Measurements from ENCODE around the gene SOD3.

Gene SOD3

DNA sequence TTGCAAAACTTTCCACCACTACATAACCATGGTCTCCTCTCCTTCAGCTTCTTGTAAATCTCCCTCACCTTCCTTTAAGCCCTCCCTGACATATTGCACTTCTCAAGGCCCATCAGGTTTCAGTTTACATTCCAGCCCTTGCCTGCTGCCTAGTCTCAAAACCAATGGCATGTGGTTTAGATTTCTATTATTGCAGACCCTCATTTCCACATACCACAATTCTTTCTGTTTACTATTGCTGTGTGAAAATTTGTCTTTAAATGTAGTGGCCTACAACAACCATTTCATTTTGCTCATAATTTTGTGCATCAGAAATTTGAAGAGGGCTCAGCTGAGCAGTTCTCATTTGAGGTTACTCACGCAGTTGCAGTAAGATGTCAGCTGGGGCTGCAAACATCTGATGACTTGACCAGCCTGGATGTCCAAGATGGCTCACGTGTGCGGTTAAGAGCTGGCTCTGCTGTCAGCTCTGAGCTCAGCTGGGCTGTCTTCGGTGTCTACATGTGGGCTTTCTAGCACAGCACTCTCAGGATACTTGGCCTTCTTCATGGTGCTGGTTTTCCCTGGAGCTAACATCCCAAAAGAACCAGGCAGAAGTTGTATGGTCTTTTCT is 29.9 kb upstream of the SOD3 start:
- Histone ChIP-seq H3K36me3 (ENCODE audit: control insufficient read depth, insufficient read depth, low read length) (no peaks in the 10 kb centered on the region), H3K27me3 (ENCODE audit: control insufficient read depth, insufficient read depth, low read length) (no peaks in the 10 kb centered on the region), H3K4me3 (ENCODE audit: low read depth, low read length) (no peak overlapping the region), H3K27ac (ENCODE audit: low read depth, low read length) (no peak overlapping the region), H3K9me3 (ENCODE audit: control insufficient read depth, insufficient read depth, low read length) (no peaks in the 10 kb centered on the region), H3K4me1 (ENCODE audit: control insufficient read depth, insufficient read depth, low read length) (peaks cover 9% of the 10 kb centered on the region; the same call in 1 of the 2 replicates), H3K9ac (ENCODE audit: low read depth, low read length) (no peak overlapping the region)

DNA sequence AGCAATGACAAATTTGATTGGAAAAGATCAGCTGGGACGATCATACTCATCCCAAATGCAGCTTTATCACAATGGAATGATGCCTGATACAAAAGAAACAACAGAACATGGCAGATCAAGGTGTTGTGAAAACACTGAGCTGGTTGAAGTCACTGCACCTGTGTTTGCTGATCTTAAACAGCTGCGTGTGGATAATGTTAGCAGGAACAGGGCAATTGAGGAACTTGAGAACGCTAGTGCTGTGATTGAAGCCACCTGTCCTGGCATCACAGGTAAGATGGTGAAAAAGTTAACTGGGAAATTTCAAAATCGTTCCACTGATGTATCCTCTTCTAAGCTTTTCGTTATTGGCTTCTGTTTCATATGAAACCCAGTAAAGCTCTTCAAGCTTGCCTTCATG is 27.4 kb upstream of the SOD3 start:
- Histone ChIP-seq H3K27ac (ENCODE audit: low read depth, low read length) (no peak overlapping the region), H3K9me3 (ENCODE audit: control insufficient read depth, insufficient read depth, low read length) (no peaks in the 10 kb centered on the region), H3K27me3 (ENCODE audit: control insufficient read depth, insufficient read depth, low read length) (no peaks in the 10 kb centered on the region), H3K36me3 (ENCODE audit: control insufficient read depth, insufficient read depth, low read length) (no peaks in the 10 kb centered on the region), H3K4me3 (ENCODE audit: low read depth, low read length) (no peak overlapping the region), H3K4me1 (ENCODE audit: control insufficient read depth, insufficient read depth, low read length) (peaks cover 9% of the 10 kb centered on the region; the same call in 1 of the 2 replicates), H3K9ac (ENCODE audit: low read depth, low read length) (no peak overlapping the region)

DNA sequence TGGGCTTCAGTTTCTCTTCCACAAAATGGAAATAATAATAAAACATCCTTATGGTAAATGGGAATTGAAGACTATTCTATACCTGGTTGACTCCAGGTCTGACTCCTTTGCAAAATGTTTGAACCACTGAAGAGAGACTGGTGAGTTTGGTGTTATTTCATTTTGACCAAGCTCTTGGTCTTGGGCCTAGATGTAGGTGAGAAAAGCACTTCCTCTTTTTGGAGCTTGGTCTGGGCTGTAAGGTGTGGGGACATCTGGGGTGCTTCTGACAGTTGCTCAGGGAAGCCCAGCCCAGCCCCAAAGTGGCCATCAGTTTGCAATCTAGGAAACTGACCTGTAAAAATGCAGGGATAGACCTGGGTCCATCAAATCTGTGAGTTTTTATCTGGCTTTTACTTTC is 26.8 kb upstream of the SOD3 start:
- Histone ChIP-seq H3K36me3 (ENCODE audit: control insufficient read depth, insufficient read depth, low read length) (no peaks in the 10 kb centered on the region), H3K27me3 (ENCODE audit: control insufficient read depth, insufficient read depth, low read length) (no peaks in the 10 kb centered on the region), H3K9ac (ENCODE audit: low read depth, low read length) (no peak overlapping the region), H3K27ac (ENCODE audit: low read depth, low read length) (no peak overlapping the region), H3K9me3 (ENCODE audit: control insufficient read depth, insufficient read depth, low read length) (no peaks in the 10 kb centered on the region), H3K4me3 (ENCODE audit: low read depth, low read length) (no peak overlapping the region), H3K4me1 (ENCODE audit: control insufficient read depth, insufficient read depth, low read length) (peaks cover 9% of the 10 kb centered on the region; the same call in 1 of the 2 replicates)

DNA sequence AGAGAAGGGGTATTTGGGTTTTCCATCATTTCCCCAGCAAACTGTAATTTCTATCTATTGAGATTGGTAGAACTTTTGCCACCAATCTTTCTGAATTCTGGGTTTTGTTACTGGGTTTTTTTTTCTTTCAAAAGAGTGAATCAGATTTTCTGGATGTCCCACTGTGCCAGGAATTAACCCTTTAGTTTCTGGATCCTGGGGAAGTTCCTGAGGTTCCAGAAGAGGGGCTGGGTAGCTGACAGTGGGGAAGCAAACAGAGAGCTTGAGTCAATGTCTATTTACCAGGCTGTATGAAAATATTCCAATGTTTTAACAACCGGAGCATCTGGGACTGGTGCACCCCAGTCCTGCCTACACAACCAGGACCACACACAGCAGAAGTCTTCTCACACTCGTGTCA is 25.8 kb upstream of the SOD3 start:
- H3K27ac ChIP-seq (ENCODE audit: low read depth, low read length) = peak overlapping the region; percentile 60

DNA sequence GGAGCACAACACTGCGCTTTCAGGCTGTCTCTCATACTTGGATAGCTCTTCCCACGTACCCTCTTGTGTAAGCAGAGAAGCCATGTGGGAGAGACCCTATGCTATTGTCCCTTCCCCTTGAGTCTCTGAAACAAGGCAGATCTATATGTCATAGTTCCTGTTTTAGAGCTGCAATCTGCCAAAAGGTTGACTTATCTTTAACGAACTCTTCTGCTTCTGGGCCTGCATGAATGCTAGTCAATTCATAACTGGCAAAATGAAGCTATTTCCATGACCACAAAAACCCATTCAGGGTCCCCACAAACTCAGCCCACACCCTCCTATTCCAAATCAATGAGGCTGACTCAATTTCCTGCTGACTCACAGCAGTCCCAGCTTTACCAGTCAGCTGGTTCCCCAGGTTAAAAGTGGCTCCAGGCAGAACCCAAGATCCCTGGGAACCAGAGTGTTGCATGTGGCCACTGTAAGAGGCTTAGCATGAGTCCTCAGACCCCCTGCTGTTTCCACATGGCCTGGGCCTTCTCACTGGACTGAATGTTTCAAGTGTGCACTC is 25.3 kb upstream of the SOD3 start:
- Histone ChIP-seq H3K27me3 (ENCODE audit: control insufficient read depth, insufficient read depth, low read length) (no peaks in the 10 kb centered on the region), H3K27ac (ENCODE audit: low read depth, low read length) (peak overlapping the region; percentile 60)

More for the DNA sequence above, 25.8 kb upstream of the SOD3 start:
- H3K4me3 ChIP-seq (ENCODE audit: low read depth, low read length) = no peak overlapping the region
- H3K9me3 ChIP-seq (ENCODE audit: control insufficient read depth, insufficient read depth, low read length) = no peaks in the 10 kb centered on the region
- peaks cover 9% of the 10 kb centered on the region; the same call in 1 of the 2 replicates for H3K4me1 ChIP-seq (ENCODE audit: control insufficient read depth, insufficient read depth, low read length)
- H3K27me3 ChIP-seq (ENCODE audit: control insufficient read depth, insufficient read depth, low read length) = no peaks in the 10 kb centered on the region
- no peaks in the 10 kb centered on the region for H3K36me3 ChIP-seq (ENCODE audit: control insufficient read depth, insufficient read depth, low read length)
- H3K9ac ChIP-seq (ENCODE audit: low read depth, low read length) = no peak overlapping the region

DNA sequence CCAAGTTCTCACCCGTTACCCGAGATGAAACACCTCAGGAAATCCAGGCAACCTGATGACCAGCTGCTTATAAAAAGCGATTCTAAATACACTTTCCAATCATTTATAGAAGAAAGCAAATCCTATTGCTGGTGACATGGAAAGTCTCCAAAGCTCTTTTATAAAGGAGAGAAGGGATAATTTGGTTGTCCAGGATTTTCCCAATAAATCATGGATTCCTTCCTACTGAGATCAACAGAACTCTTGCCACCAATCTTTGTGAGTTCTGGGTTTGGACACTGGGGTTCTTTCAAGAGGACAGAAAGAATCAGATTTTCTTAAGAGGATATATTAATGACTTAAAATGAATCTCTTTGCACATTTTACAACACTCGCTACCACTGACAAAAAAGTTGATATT is 24.7 kb upstream of the SOD3 start:
- Histone ChIP-seq H3K36me3 (ENCODE audit: control insufficient read depth, insufficient read depth, low read length) (no peaks in the 10 kb centered on the region), H3K27ac (ENCODE audit: low read depth, low read length) (no peak overlapping the region), H3K9me3 (ENCODE audit: control insufficient read depth, insufficient read depth, low read length) (no peaks in the 10 kb centered on the region), H3K27me3 (ENCODE audit: control insufficient read depth, insufficient read depth, low read length) (no peaks in the 10 kb centered on the region), H3K4me3 (ENCODE audit: low read depth, low read length) (no peak overlapping the region), H3K9ac (ENCODE audit: low read depth, low read length) (no peak overlapping the region), H3K4me1 (ENCODE audit: control insufficient read depth, insufficient read depth, low read length) (peaks cover 6% of the 10 kb centered on the region; the same call in 1 of the 2 replicates)

More for the DNA sequence above, 25.3 kb upstream of the SOD3 start:
- Histone ChIP-seq H3K4me3 (ENCODE audit: low read depth, low read length) (no peak overlapping the region), H3K36me3 (ENCODE audit: control insufficient read depth, insufficient read depth, low read length) (no peaks in the 10 kb centered on the region), H3K9me3 (ENCODE audit: control insufficient read depth, insufficient read depth, low read length) (no peaks in the 10 kb centered on the region), H3K9ac (ENCODE audit: low read depth, low read length) (no peak overlapping the region), H3K4me1 (ENCODE audit: control insufficient read depth, insufficient read depth, low read length) (peaks cover 9% of the 10 kb centered on the region; the same call in 1 of the 2 replicates)

DNA sequence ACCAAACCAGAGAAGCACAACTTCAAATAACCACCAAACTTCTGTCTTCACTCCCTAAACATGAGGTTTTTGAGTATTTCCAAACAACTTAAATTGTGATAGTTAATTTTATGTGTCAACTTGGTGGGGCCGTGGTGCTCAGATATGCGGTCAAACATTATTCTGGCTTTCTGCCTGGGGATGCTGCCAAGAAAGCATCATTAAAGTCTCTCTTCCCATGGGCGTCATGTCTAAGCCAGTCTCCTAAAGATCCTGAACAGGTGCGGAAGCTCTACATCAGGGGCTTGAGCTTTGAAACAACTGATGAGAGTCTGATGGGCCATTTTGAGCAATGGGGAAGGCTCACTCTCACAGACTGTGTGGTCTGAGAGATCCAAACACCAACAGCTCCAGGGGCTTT is 24.1 kb upstream of the SOD3 start:
- H3K9ac ChIP-seq (ENCODE audit: low read depth, low read length) = no peak overlapping the region
- no peaks in the 10 kb centered on the region for H3K27me3 ChIP-seq (ENCODE audit: control insufficient read depth, insufficient read depth, low read length)
- no peak overlapping the region for H3K4me3 ChIP-seq (ENCODE audit: low read depth, low read length)
- peaks cover 6% of the 10 kb centered on the region; the same call in 1 of the 2 replicates for H3K4me1 ChIP-seq (ENCODE audit: control insufficient read depth, insufficient read depth, low read length)
- H3K36me3 ChIP-seq (ENCODE audit: control insufficient read depth, insufficient read depth, low read length) = no peaks in the 10 kb centered on the region
- H3K9me3 ChIP-seq (ENCODE audit: control insufficient read depth, insufficient read depth, low read length) = no peaks in the 10 kb centered on the region
- H3K27ac ChIP-seq (ENCODE audit: low read depth, low read length) = no peak overlapping the region

DNA sequence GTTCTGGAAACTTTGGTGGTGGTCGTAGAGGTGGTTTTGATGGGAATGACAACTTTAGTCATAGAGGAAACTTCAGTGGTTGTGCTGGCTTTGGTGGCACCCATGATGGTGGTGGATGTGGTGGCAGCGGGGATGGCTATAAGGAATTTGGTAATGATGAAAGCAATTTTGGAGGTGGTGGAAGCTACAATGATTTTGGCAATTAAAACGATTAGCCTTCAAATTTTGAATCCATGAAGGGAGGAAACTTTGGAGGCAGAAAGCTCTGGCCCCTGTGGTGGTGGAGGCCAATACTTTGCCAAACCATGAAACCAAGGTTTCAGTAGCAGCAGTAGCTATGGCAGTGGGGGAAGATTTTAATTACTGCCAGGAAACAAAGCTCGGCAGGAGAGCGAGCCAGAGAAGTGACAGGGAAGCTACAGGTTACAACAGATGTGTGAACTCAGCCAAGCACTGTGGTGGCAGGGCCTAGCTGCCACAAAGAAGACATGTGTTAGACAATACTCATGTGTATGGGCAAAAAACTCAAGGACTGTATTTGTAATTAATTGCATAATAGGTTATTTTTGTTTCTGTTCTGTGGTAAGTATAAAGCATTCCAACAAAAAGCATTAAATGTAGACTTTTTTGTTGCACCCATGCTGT is 23.2 kb upstream of the SOD3 start:
- Histone ChIP-seq H3K27me3 (ENCODE audit: control insufficient read depth, insufficient read depth, low read length) (no peaks in the 10 kb centered on the region), H3K9ac (ENCODE audit: low read depth, low read length) (no peak overlapping the region), H3K9me3 (ENCODE audit: control insufficient read depth, insufficient read depth, low read length) (no peaks in the 10 kb centered on the region), H3K27ac (ENCODE audit: low read depth, low read length) (no peak overlapping the region), H3K36me3 (ENCODE audit: control insufficient read depth, insufficient read depth, low read length) (no peaks in the 10 kb centered on the region), H3K4me3 (ENCODE audit: low read depth, low read length) (no peak overlapping the region), H3K4me1 (ENCODE audit: control insufficient read depth, insufficient read depth, low read length) (peaks cover 6% of the 10 kb centered on the region; the same call in 1 of the 2 replicates)

DNA sequence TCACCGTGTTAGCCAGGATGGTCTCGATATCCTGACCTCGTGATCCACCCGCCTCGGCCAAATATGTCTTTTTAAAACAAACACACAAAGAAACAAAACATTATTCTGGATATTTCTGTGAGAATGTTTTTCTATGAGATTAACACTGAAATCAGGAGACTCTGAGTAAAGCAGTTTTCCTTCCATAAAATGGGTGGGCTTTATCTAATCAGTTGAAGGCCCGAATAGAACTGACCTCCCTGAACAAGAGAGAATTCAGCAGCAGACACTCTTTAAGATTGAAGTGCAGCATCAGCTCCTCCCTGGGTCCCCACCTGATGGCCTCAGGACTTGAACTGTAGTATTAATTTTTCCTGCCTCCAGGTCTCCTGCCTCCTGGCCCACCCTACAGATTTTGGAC is 22.4 kb upstream of the SOD3 start:
- Histone ChIP-seq H3K27ac (ENCODE audit: low read depth, low read length) (no peak overlapping the region), H3K9ac (ENCODE audit: low read depth, low read length) (no peak overlapping the region), H3K9me3 (ENCODE audit: control insufficient read depth, insufficient read depth, low read length) (no peaks in the 10 kb centered on the region), H3K36me3 (ENCODE audit: control insufficient read depth, insufficient read depth, low read length) (no peaks in the 10 kb centered on the region), H3K4me1 (ENCODE audit: control insufficient read depth, insufficient read depth, low read length) (peaks cover 9% of the 10 kb centered on the region; the same call in 1 of the 2 replicates), H3K27me3 (ENCODE audit: control insufficient read depth, insufficient read depth, low read length) (no peaks in the 10 kb centered on the region), H3K4me3 (ENCODE audit: low read depth, low read length) (no peak overlapping the region)

DNA sequence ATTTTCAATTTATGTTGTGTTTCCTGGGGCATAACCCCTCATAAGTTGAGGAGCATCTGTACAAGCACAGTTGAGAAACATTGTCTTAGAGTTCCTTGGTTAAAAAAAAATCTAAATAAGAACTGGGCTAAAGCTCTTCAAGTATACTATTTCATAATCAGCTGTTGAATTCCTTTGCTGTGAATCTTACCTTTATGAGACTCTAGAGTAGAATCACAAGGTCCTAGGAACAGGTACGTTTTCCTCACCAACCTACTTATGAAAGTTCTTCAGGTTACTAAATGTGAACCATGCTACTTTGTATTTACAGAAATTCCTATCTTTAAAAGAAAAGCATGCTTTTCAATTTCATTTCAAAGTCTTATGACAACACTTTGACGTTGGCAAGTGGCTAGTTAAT is 20.9 kb upstream of the SOD3 start:
- Histone ChIP-seq H3K27ac (ENCODE audit: low read depth, low read length) (no peak overlapping the region), H3K9ac (ENCODE audit: low read depth, low read length) (no peak overlapping the region), H3K4me1 (ENCODE audit: control insufficient read depth, insufficient read depth, low read length) (peaks cover 9% of the 10 kb centered on the region; the same call in 1 of the 2 replicates), H3K36me3 (ENCODE audit: control insufficient read depth, insufficient read depth, low read length) (no peaks in the 10 kb centered on the region), H3K9me3 (ENCODE audit: control insufficient read depth, insufficient read depth, low read length) (no peaks in the 10 kb centered on the region), H3K4me3 (ENCODE audit: low read depth, low read length) (no peak overlapping the region), H3K27me3 (ENCODE audit: control insufficient read depth, insufficient read depth, low read length) (no peaks in the 10 kb centered on the region)

DNA sequence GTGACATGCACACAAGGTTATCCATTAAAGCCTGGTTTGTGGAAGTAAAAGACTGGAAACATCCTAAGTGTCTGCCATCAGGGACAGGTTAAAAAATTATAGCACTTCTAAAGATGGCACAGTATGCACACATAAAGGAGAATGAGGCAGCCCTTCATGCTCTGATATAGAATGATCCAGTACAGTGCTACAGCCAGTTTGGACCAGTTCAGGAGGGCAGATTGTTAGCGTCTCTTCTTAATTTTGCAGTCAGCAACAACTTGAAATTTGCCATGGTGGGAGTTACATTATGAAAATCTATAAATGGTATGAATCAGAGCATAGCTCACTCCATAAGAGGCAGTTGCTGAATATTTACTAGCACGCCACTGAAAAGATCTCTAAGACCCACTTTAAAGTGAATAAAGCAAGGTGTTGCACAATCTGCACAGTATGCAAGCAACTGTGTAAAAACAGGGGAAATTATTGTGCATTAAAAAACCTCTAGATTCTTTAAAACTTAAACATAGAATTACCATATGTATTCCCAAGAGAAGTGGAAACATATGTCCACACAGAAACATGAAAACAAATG is 20.3 kb upstream of the SOD3 start:
- no peak overlapping the region for H3K9ac ChIP-seq (ENCODE audit: low read depth, low read length)
- no peak overlapping the region for H3K27ac ChIP-seq (ENCODE audit: low read depth, low read length)
- H3K9me3 ChIP-seq (ENCODE audit: control insufficient read depth, insufficient read depth, low read length) = no peaks in the 10 kb centered on the region
- no peaks in the 10 kb centered on the region for H3K36me3 ChIP-seq (ENCODE audit: control insufficient read depth, insufficient read depth, low read length)
- H3K4me1 ChIP-seq (ENCODE audit: control insufficient read depth, insufficient read depth, low read length) = peaks cover 4% of the 10 kb centered on the region; the same call in 1 of the 2 replicates
- no peak overlapping the region for H3K4me3 ChIP-seq (ENCODE audit: low read depth, low read length)
- H3K27me3 ChIP-seq (ENCODE audit: control insufficient read depth, insufficient read depth, low read length) = peaks cover under 1% of the 10 kb centered on the region; the same call in 1 of the 2 replicates

Data from HUES48 (cell line).